ENCODE measurements around the gene CEBPZ. TPM values are rescaled to one million over a fixed set of nuclear protein-coding genes. Genes with fewer than 3 reads are reported as not detected.

The CEBPZ gene, protein sequence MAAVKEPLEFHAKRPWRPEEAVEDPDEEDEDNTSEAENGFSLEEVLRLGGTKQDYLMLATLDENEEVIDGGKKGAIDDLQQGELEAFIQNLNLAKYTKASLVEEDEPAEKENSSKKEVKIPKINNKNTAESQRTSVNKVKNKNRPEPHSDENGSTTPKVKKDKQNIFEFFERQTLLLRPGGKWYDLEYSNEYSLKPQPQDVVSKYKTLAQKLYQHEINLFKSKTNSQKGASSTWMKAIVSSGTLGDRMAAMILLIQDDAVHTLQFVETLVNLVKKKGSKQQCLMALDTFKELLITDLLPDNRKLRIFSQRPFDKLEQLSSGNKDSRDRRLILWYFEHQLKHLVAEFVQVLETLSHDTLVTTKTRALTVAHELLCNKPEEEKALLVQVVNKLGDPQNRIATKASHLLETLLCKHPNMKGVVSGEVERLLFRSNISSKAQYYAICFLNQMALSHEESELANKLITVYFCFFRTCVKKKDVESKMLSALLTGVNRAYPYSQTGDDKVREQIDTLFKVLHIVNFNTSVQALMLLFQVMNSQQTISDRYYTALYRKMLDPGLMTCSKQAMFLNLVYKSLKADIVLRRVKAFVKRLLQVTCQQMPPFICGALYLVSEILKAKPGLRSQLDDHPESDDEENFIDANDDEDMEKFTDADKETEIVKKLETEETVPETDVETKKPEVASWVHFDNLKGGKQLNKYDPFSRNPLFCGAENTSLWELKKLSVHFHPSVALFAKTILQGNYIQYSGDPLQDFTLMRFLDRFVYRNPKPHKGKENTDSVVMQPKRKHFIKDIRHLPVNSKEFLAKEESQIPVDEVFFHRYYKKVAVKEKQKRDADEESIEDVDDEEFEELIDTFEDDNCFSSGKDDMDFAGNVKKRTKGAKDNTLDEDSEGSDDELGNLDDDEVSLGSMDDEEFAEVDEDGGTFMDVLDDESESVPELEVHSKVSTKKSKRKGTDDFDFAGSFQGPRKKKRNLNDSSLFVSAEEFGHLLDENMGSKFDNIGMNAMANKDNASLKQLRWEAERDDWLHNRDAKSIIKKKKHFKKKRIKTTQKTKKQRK
- total RNA-seq = 47.7 TPM
- long read RNA-seq, transcript CEBPZ-201 (16 exons, 3,463 nt) = major isoform, 87 of 115 reads
- long read RNA-seq, partial matches to known transcripts = 3 of 115 reads
- long read RNA-seq, other reads (novel, unspliced or antisense) = 25 of 115 reads

DNA sequence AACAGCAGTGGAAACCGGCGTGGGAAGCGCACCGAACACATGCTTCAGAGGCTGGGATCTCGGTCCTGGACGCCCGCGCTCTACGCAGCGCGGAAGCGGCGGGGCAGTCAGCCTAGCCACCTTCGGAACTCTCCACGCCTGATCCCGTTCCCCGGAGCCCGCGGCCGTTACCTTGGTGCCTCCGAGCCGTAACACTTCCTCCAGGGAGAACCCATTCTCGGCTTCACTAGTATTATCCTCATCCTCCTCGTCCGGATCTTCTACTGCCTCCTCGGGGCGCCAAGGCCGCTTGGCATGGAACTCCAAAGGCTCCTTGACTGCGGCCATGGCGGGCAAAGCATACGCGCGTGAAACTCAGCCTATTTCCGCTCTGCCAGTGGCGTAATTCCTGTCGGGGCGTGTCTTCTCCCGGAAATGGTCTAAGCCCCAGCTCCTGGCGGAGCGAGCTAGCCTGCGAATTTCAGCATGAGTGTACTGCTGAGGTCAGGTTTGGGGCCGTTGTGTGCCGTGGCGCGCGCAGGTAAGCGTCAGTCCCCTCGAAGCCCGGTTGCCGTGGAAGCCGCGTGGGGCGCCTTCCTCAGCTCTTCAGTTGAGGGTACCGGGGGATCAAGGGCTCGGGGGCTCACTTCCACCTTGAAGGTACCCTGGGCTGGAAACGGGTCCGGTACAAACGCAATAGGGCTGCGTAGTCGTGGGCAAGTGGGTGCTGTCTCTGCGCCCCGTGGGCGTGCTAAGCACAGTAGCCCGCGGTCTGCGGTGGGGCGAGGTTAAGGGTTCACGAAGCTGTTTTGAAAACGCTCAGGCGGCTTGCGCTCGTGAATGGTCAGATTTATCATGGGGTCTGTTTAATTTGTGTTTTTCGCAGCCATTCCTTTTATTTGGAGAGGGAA lies at the start of gene CEBPZ, which contains the start of gene NDUFAF7:
CEBPZ (minus strand) TSS at position 356 of the 890 bp plus-strand sequence; CDS start at position 327, 29 bp downstream.
NDUFAF7 (plus strand) TSS at position 418 of the 890 bp plus-strand sequence; CDS start at position 466, 48 bp downstream.
- intact Hi-C loops (cut with DNase I) = no loop called here
- H3K27me3 ChIP-seq = no peaks in the 10 kb centered on the region
- H3K27ac ChIP-seq = peak within 1 kb of the TSS; percentile 96
- DNase-seq (peak; percentile 95), ATAC-seq (peak; percentile 98)
- peak within 1 kb of the TSS; percentile 88 for H3K4me3 ChIP-seq
- TF ChIP-seq, protein P1, sequence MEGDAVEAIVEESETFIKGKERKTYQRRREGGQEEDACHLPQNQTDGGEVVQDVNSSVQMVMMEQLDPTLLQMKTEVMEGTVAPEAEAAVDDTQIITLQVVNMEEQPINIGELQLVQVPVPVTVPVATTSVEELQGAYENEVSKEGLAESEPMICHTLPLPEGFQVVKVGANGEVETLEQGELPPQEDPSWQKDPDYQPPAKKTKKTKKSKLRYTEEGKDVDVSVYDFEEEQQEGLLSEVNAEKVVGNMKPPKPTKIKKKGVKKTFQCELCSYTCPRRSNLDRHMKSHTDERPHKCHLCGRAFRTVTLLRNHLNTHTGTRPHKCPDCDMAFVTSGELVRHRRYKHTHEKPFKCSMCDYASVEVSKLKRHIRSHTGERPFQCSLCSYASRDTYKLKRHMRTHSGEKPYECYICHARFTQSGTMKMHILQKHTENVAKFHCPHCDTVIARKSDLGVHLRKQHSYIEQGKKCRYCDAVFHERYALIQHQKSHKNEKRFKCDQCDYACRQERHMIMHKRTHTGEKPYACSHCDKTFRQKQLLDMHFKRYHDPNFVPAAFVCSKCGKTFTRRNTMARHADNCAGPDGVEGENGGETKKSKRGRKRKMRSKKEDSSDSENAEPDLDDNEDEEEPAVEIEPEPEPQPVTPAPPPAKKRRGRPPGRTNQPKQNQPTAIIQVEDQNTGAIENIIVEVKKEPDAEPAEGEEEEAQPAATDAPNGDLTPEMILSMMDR (IDR thresholded peaks at IDR 0.05) = no peak
- no peaks in the 10 kb centered on the region for H3K9me3 ChIP-seq
- H3K4me1 ChIP-seq = peaks cover 30% of the 10 kb centered on the region
- peaks cover 23% of the 10 kb centered on the region for H3K36me3 ChIP-seq

DNA sequence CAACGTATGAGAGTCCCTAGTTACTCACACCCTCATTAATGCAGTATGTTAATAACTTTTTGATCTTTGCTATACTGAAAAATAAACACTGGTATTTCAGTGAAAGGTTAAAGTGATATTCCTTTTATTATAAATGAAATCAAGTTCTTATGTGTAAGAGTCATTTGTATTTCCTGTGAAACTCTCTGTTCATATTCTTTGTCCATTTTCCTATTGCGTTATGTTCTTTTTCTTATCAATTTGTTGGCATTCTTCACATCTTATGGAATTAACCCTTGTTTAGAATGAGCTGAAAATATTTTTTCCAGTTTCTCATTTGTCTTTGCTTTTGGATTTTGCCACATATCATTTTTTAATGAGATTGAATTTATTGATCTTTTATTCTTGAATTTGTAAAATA lies 44.9 kb upstream of the CEBPZ start:
- TF ChIP-seq, protein P1 (IDR thresholded peaks at IDR 0.05) = no peak
- peaks cover 89% of the 10 kb centered on the region for H3K36me3 ChIP-seq

DNA sequence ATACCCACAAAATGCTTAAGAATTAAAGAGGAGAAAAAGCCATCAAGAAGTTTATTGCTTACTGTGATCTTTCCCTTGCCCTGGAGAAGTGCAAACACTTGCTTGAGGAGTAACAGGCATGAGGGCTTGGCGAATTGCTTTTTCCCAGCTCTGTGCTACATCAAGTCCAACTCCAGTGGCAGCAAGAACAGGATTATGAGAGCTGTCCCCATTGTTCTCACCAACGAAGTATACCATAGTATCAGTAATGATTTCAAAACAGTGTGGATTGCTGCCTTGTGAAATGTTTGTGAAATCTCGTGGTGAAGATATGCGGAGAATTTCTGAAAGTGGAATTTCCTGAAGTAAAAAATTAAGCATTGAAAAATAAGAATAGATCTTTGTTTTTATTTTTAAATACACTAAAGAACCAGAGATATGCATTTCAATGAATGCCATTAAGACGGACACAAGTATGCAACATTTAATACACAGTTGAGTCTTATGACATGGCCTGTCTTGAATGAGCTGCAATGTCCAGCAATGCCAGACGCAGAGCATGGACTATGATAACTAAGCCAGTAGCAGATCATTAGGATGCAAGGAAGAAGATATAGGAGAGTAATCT lies 43.1 kb upstream of the CEBPZ start:
- no peak for ATAC-seq
- no peak overlapping the region for H3K27ac ChIP-seq
- no peaks in the 10 kb centered on the region for H3K27me3 ChIP-seq
- no peaks in the 10 kb centered on the region for H3K9me3 ChIP-seq
- no peak for DNase-seq
- no peaks in the 10 kb centered on the region for H3K4me1 ChIP-seq
- intact Hi-C loops (cut with DNase I) = no loop called here
- H3K4me3 ChIP-seq = no peak overlapping the region
- TF ChIP-seq, protein P1 (IDR thresholded peaks at IDR 0.05) = no peak
- peaks cover 92% of the 10 kb centered on the region for H3K36me3 ChIP-seq

More for the DNA sequence above, 44.9 kb upstream of the CEBPZ start:
- Histone ChIP-seq H3K27me3 (no peaks in the 10 kb centered on the region), H3K4me3 (no peak overlapping the region), H3K4me1 (no peaks in the 10 kb centered on the region), H3K9me3 (no peaks in the 10 kb centered on the region), H3K27ac (no peak overlapping the region)
- no peak for DNase-seq
- intact Hi-C loops (cut with DNase I) = no loop called here
- ATAC-seq = no peak

DNA sequence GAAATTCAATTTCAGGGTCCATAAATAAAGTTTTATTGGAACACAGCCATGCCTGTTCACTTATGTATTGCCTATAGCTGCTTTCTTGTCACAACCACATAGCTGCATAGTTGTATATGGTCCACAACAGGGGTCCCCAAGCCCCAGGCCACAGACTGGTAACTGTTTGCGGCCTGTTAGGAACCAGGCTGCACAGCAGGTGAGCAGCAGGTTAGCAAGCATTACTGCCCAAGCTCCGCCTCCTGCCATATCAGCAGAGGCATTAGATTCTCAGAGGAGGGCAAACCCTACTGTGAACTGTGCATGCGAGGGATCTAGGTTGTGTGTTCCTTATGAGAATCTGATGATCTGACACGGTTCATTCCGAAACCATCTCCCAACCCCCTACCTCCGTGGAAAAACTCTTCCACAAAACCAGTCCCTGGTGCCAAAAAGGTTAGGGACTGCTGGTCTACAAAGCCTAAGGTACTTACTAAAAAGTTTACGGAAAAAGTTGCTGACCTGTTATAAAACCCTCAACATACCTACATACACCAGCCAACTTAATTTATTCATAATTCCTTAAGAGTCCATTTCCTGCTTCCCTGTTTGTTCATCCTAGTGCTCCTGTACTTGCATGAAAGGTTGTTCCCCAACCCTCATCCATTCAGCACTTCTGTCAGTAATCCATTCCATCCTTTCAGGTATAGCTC lies 40.1 kb upstream of the CEBPZ start:
- no peak overlapping the region for H3K4me3 ChIP-seq
- H3K27ac ChIP-seq = no peak overlapping the region
- ATAC-seq = no peak
- H3K9me3 ChIP-seq = no peaks in the 10 kb centered on the region
- no peak for DNase-seq
- no peaks in the 10 kb centered on the region for H3K4me1 ChIP-seq
- intact Hi-C loops (cut with DNase I) = no loop called here
- H3K36me3 ChIP-seq = peaks cover 91% of the 10 kb centered on the region
- TF ChIP-seq, protein P1 (IDR thresholded peaks at IDR 0.05) = no peak
- H3K27me3 ChIP-seq = no peaks in the 10 kb centered on the region

Measured in upper lobe of right lung (tissue), 1 donor.